Common myeloid progenitor, CD34-positive (primary cell): Measurements from ENCODE around the gene CANT1.

Experiments used
- CTCF ChIA-PET: fragments of 350-600 bp; sonication (Branson Sonifier 250); formaldehyde crosslinking; loops from one replicate; lab custom pipeline; 2021; ENCODE audit warnings: antibody characterized with exemption; lab: Charles Lee
- POLR2A ChIA-PET: fragments of 350-600 bp; sonication (Branson Sonifier 250); formaldehyde crosslinking; loops from one replicate; lab custom pipeline; 2021; ENCODE audit warnings: antibody characterized with exemption; lab: Charles Lee
- DNase-seq, 3 donors: peaks; one replicate each; pipeline versions ENCODE4 v3.0.0 to v3.0.0-alpha.2; 2013
- H3K27ac ChIP-seq, 2 experiments: 1 replicate in 1 of 2; 2 replicates in 1 of 2; pipeline ENCODE4 v1.7.0; 2013; ENCODE audit warnings: inconsistent platforms in 2 of 2, low read length in 2 of 2, mild to moderate bottlenecking in 2 of 2, low read depth in 1 of 2, moderate library complexity in 1 of 2; ENCODE audit not compliant: severe bottlenecking in 2 of 2, insufficient read depth in 1 of 2, poor library complexity in 1 of 2
- H3K27me3 ChIP-seq, 5 experiments: replicated peaks in 2 of 5; 1 replicate in 3 of 5; 2 replicates in 2 of 5; pipeline versions ENCODE4 v1.6.1 to v1.7.0; 2013; ENCODE audit warnings: low read length in 4 of 5, mild to moderate bottlenecking in 2 of 5, moderate library complexity in 2 of 5, inconsistent platforms in 1 of 5; ENCODE audit not compliant: insufficient read depth in 5 of 5, control insufficient read depth in 4 of 5
- H3K36me3 ChIP-seq, 4 experiments: 1 replicate in 2 of 4; 2 replicates in 2 of 4; pipeline versions ENCODE4 v1.6.1 to v1.7.0; 2013; ENCODE audit warnings: low read length in 3 of 4, control low read depth in 1 of 4, mild to moderate bottlenecking in 1 of 4; ENCODE audit not compliant: control insufficient read depth in 4 of 4, insufficient read depth in 4 of 4
- H3K4me1 ChIP-seq, 4 experiments: 1 replicate in 3 of 4; 2 replicates in 1 of 4; pipeline versions ENCODE4 v1.6.1 to v1.7.1; 2013; ENCODE audit warnings: low read length in 3 of 4, mild to moderate bottlenecking in 3 of 4, control low read depth in 1 of 4, inconsistent platforms in 1 of 4, moderate library complexity in 1 of 4; ENCODE audit not compliant: control insufficient read depth in 4 of 4, insufficient read depth in 4 of 4; ENCODE audit errors: control extremely low read depth in 1 of 4
- H3K4me3 ChIP-seq, 7 experiments: 1 replicate in 4 of 7; 2 replicates in 3 of 7; pipeline versions ENCODE4 v1.5.1 to v1.7.0; 2013; ENCODE audit warnings: mild to moderate bottlenecking in 7 of 7, low read length in 6 of 7, moderate library complexity in 6 of 7, inconsistent platforms in 2 of 7, low read depth in 2 of 7, control low read depth in 1 of 7; ENCODE audit not compliant: insufficient read depth in 4 of 7, control insufficient read depth in 1 of 7; ENCODE audit errors: extremely low read depth in 1 of 7
- H3K9me3 ChIP-seq, 5 experiments: 1 replicate in 4 of 5; 2 replicates in 1 of 5; pipeline versions ENCODE4 v1.6.1 to v1.7.1; 2013; ENCODE audit warnings: low read length in 4 of 5, mild to moderate bottlenecking in 2 of 5, inconsistent platforms in 1 of 5, low read depth in 1 of 5, moderate library complexity in 1 of 5; ENCODE audit not compliant: control insufficient read depth in 4 of 5, insufficient read depth in 2 of 5; ENCODE audit errors: control extremely low read depth in 1 of 5
- WGBS: methylation state at CpG from one replicate; pipeline ENCODE4 v1.1.5; 2013; ENCODE audit not compliant: insufficient coverage; 5-methylcytosine and 5-hydroxymethylcytosine counted together

The CANT1 gene

GRCh38 chr17:78979780-78980623 lies 29.6 kb downstream of the CANT1 start, which contains the start of gene LGALS3BP:
Gene LGALS3BP (minus strand): TSS chr17:78979923. CDS start chr17:78977191, 2,732 bp downstream.
- peaks cover 0 to 4% (median 0%) of the 10 kb centered on the region in 4 experiments for H3K36me3 ChIP-seq
- DNase-seq: peak in 2 of 3 donors; percentile 50 to 60
- H3K27me3 ChIP-seq: no peaks in the 10 kb centered on the region
- H3K4me3 ChIP-seq: peak within 1 kb of the TSS in 4 of 7 experiments; percentile 13 to 59 (median 35)
- no peak within 1 kb of the TSS for H3K27ac ChIP-seq
- H3K9me3 ChIP-seq: no peaks in the 10 kb centered on the region
- ChIA-PET CTCF (interaction anchor here (0.8 to 1.8 kb wide), 5 partner anchors 8 to 114 kb away, joined by 3 to 6 read pairs (median 4); no protein-coding TSS in a partner anchor), POLR2A (no interaction called here)
- 83% methylated on average over 16 of the region's 16 CpGs for WGBS
- H3K4me1 ChIP-seq: peaks cover 0 to 13% (median 12%) of the 10 kb centered on the region in 4 experiments

GRCh38 chr17:78977997-78978973 lies 31.3 kb downstream of the CANT1 start:
- peaks cover 0 to 13% (median 12%) of the 10 kb centered on the region in 4 experiments for H3K4me1 ChIP-seq
- no peak overlapping the region for H3K4me3 ChIP-seq
- no peaks in the 10 kb centered on the region for H3K27me3 ChIP-seq
- 95% methylated on average over 17 of the region's 21 CpGs for WGBS
- H3K27ac ChIP-seq: no peak overlapping the region
- peaks cover 0 to 6% (median 0%) of the 10 kb centered on the region in 4 experiments for H3K36me3 ChIP-seq
- POLR2A ChIA-PET: no interaction called here
- no peaks in the 10 kb centered on the region for H3K9me3 ChIP-seq
- DNase-seq: no peak
- CTCF ChIA-PET: interaction anchor here (1.2 to 2.0 kb wide), 2 partner anchors 61 to 123 kb away, joined by 3 to 4 read pairs; no protein-coding TSS in a partner anchor

- Histone ChIP-seq H3K4me3 (no peak overlapping the region), H3K36me3 (peaks cover 0 to 6% (median 0%) of the 10 kb centered on the region in 4 experiments), H3K4me1 (peaks cover 0 to 13% (median 12%) of the 10 kb centered on the region in 4 experiments), H3K27me3 (no peaks in the 10 kb centered on the region), H3K9me3 (no peaks in the 10 kb centered on the region), H3K27ac (no peak overlapping the region)
- no peak for DNase-seq
- WGBS: 98% methylated on average over 8 of the region's 8 CpGs
- ChIA-PET CTCF (interaction anchor here (1.0 to 2.0 kb wide), 3 partner anchors 9 to 122 kb away, joined by 3 to 4 read pairs (median 3); no protein-coding TSS in a partner anchor), POLR2A (no interaction called here)
Measured at GRCh38 chr17:78977681-78977943, 32.0 kb downstream of the CANT1 start.

- ChIA-PET POLR2A (no interaction called here), CTCF (interaction anchor here (1.0 to 2.0 kb wide), 4 partner anchors 10 to 122 kb away, joined by 3 to 4 read pairs (median 3); no protein-coding TSS in a partner anchor)
- no peaks in the 10 kb centered on the region for H3K9me3 ChIP-seq
- no peak overlapping the region for H3K4me3 ChIP-seq
- no peaks in the 10 kb centered on the region for H3K27me3 ChIP-seq
- no peak for DNase-seq
- peaks cover 0 to 6% (median 0%) of the 10 kb centered on the region in 4 experiments for H3K36me3 ChIP-seq
- WGBS: 94% methylated on average over 19 of the region's 20 CpGs
- H3K4me1 ChIP-seq: peaks cover 0 to 13% (median 12%) of the 10 kb centered on the region in 4 experiments
- no peak overlapping the region for H3K27ac ChIP-seq
Measured at GRCh38 chr17:78976907-78977680, 32.5 kb downstream of the CANT1 start.

GRCh38 chr17:78974635-78975591 lies 34.7 kb downstream of the CANT1 start:
- Histone ChIP-seq H3K27me3 (no peaks in the 10 kb centered on the region), H3K4me1 (peaks cover 0 to 17% (median 11%) of the 10 kb centered on the region in 4 experiments), H3K9me3 (no peaks in the 10 kb centered on the region), H3K27ac (no peak overlapping the region), H3K36me3 (peaks cover 0 to 8% (median 0%) of the 10 kb centered on the region in 4 experiments), H3K4me3 (no peak overlapping the region)
- ChIA-PET POLR2A (no interaction called here), CTCF (no interaction called here)
- peak in 2 of 3 donors; percentile 26 to 51 for DNase-seq
- 96% methylated on average over 27 of the region's 30 CpGs for WGBS
